Astrocyte (in vitro differentiated cells and primary cell): ENCODE data around the gene PPP1R12A. TPM values are rescaled to one million over a fixed set of nuclear protein-coding genes. Genes with fewer than 3 reads are reported as not detected.

Experiments used
- DNase-seq: peaks from one replicate; pipeline ENCODE4 v3.0.0-alpha.2; 2010; ENCODE audit warnings: low read depth
- FAIRE-seq: peaks from 2 replicates; lab custom pipeline; 2011; peaks lifted over from hg19 to GRCh38; lab: Jason Lieb, UNC
- H2AFZ ChIP-seq: 2 replicates; pipeline ENCODE4 v1.6.0; 2012; ENCODE audit warnings: low read depth, low read length, inconsistent platforms
- H3K27ac ChIP-seq: 2 replicates; pipeline ENCODE4 v1.5.1; 2011; ENCODE audit warnings: low read depth, low read length, inconsistent platforms
- H3K27me3 ChIP-seq: 2 replicates; pipeline ENCODE4 v1.6.0; 2011; ENCODE audit warnings: low read length, inconsistent platforms; ENCODE audit not compliant: insufficient read depth
- H3K36me3 ChIP-seq: 2 replicates; pipeline ENCODE4 v1.5.1; 2011; ENCODE audit warnings: low read length, inconsistent platforms; ENCODE audit not compliant: insufficient read depth
- H3K4me1 ChIP-seq: 2 replicates; pipeline ENCODE4 v1.5.1; 2011; ENCODE audit warnings: low read length, inconsistent platforms; ENCODE audit not compliant: insufficient read depth
- H3K4me2 ChIP-seq: 2 replicates; pipeline ENCODE4 v1.6.0; 2012; ENCODE audit warnings: low read length, inconsistent platforms
- H3K4me3 ChIP-seq: 2 replicates; pipeline ENCODE4 v1.5.1; 2011; ENCODE audit warnings: low read depth, mild to moderate bottlenecking, low read length, inconsistent platforms; ENCODE audit not compliant: insufficient read depth
- H3K79me2 ChIP-seq: 2 replicates; pipeline ENCODE4 v1.6.0; 2012; ENCODE audit warnings: mild to moderate bottlenecking, low read length, inconsistent platforms; ENCODE audit not compliant: insufficient read depth
- H3K9ac ChIP-seq: 2 replicates; pipeline ENCODE4 v1.6.0; 2012; ENCODE audit warnings: mild to moderate bottlenecking, low read length, inconsistent platforms
- H3K9me3 ChIP-seq: 2 replicates; pipeline ENCODE4 v1.5.1; 2012; ENCODE audit warnings: low read depth, mild to moderate bottlenecking, low read length, inconsistent platforms; ENCODE audit not compliant: insufficient read depth
- H4K20me1 ChIP-seq: 2 replicates; pipeline ENCODE4 v1.6.0; 2012; ENCODE audit warnings: low read length, inconsistent platforms; ENCODE audit not compliant: insufficient read depth
- H3K27ac Mint-ChIP-seq: one replicate; pipeline ENCODE4 v1.8.0; 2021; ENCODE audit warnings: mild to moderate bottlenecking, mixed read lengths; ENCODE audit not compliant: unreplicated experiment
- H3K27me3 Mint-ChIP-seq: one replicate; pipeline ENCODE4 v1.8.0; 2021; ENCODE audit warnings: low read depth, mixed read lengths; ENCODE audit not compliant: unreplicated experiment
- H3K36me3 Mint-ChIP-seq: one replicate; pipeline ENCODE4 v1.8.0; 2021; ENCODE audit warnings: low read depth, mixed read lengths; ENCODE audit not compliant: unreplicated experiment
- H3K4me1 Mint-ChIP-seq: one replicate; pipeline ENCODE4 v1.8.0; 2021; ENCODE audit warnings: low read depth, mixed read lengths; ENCODE audit not compliant: unreplicated experiment
- H3K4me3 Mint-ChIP-seq: one replicate; pipeline ENCODE4 v1.8.0; 2021; ENCODE audit warnings: mild to moderate bottlenecking, moderate library complexity, mixed read lengths; ENCODE audit not compliant: unreplicated experiment
- H3K9me3 Mint-ChIP-seq: one replicate; pipeline ENCODE4 v1.8.0; 2021; ENCODE audit warnings: mild to moderate bottlenecking, mixed read lengths; ENCODE audit not compliant: unreplicated experiment
- CTCF ChIP-seq: IDR thresholded peaks from 2 replicates; pipeline ENCODE4 v1.5.1; 2011; ENCODE audit warnings: low read depth, mild to moderate bottlenecking, inconsistent platforms, low read length, moderate library complexity; ENCODE audit not compliant: insufficient read depth
- EZH2 ChIP-seq: IDR thresholded peaks from 2 replicates; pipeline ENCODE4 v1.6.1; 2012; ENCODE audit warnings: mild to moderate bottlenecking, low read length, inconsistent platforms; ENCODE audit not compliant: insufficient read depth
- total RNA-seq: library from RNA; stranded (reverse); gene quantifications from 2 replicates; pipeline ENCODE4 v1.2.1, GENCODE V29; 2021

PPP1R12A gene
- total RNA-seq, 1 donor from 2014 or later: 115 TPM

GRCh38 chr12:79886917-79887519, 47.9 kb downstream of the PPP1R12A start:
- H3K9me3 Mint-ChIP-seq: no peaks in the 10 kb centered on the region
- Histone ChIP-seq H3K27me3 (no peaks in the 10 kb centered on the region), H3K9me3 (no peaks in the 10 kb centered on the region), H2AFZ (no peak overlapping the region), H3K4me2 (no peak overlapping the region), H3K9ac (no peak overlapping the region), H4K20me1 (peaks cover 62% of the 10 kb centered on the region), H3K4me3 (no peak overlapping the region), H3K79me2 (peaks cover 100% of the 10 kb centered on the region), H3K27ac (no peak overlapping the region), H3K36me3 (no peaks in the 10 kb centered on the region), H3K4me1 (peaks cover 15% of the 10 kb centered on the region)
- DNase-seq (peak; percentile 45), FAIRE-seq (peak; percentile 9)
- TF ChIP-seq CTCF (peak; percentile 53), EZH2 (no peak)
- no peak overlapping the region for H3K4me3 Mint-ChIP-seq
- H3K27me3 Mint-ChIP-seq: no peaks in the 10 kb centered on the region
- H3K36me3 Mint-ChIP-seq: peaks cover 2% of the 10 kb centered on the region
- H3K27ac Mint-ChIP-seq: no peak overlapping the region
- peaks cover 50% of the 10 kb centered on the region for H3K4me1 Mint-ChIP-seq

- peaks cover 63% of the 10 kb centered on the region for H4K20me1 ChIP-seq
- no peak overlapping the region for H3K4me3 Mint-ChIP-seq
These were observed 48.9 kb downstream of the PPP1R12A start for GRCh38 chr12:79885911-79886490.

More at GRCh38 chr12:79885911-79886490, 48.9 kb downstream of the PPP1R12A start:
- no peak overlapping the region for H3K4me3 ChIP-seq
- H3K36me3 ChIP-seq: no peaks in the 10 kb centered on the region
- no peak overlapping the region for H3K27ac Mint-ChIP-seq
- no peaks in the 10 kb centered on the region for H3K9me3 Mint-ChIP-seq
- H3K36me3 Mint-ChIP-seq: peaks cover 3% of the 10 kb centered on the region
- no peak for TF ChIP-seq CTCF
- TF ChIP-seq EZH2: no peak
- peaks cover 100% of the 10 kb centered on the region for H3K79me2 ChIP-seq
- H3K27me3 Mint-ChIP-seq: no peaks in the 10 kb centered on the region
- no peaks in the 10 kb centered on the region for H3K9me3 ChIP-seq
- no peak overlapping the region for H3K27ac ChIP-seq
- FAIRE-seq: no peak
- H3K4me1 ChIP-seq: peaks cover 15% of the 10 kb centered on the region
- H2AFZ ChIP-seq: no peak overlapping the region
- H3K27me3 ChIP-seq: no peaks in the 10 kb centered on the region
- DNase-seq: no peak
- peaks cover 57% of the 10 kb centered on the region for H3K4me1 Mint-ChIP-seq
- H3K4me2 ChIP-seq: no peak overlapping the region
- H3K9ac ChIP-seq: no peak overlapping the region
